ENCODE measurements around the gene PPAN.

PPAN gene

GRCh38 chr19:10113592-10113963 is 7.4 kb downstream of the PPAN start:
- H3K4me3 ChIP-seq (ENCODE audit: low read length) = no peak overlapping the region
- no peak for DNase-seq (ENCODE audit: low read depth)
- no peak for TF ChIP-seq CTCF (conservative IDR thresholded peaks at IDR 0.05; ENCODE audit: low read depth, low read length)

- TF ChIP-seq CTCF (conservative IDR thresholded peaks at IDR 0.05; ENCODE audit: low read depth, low read length) = no peak
- no peak for DNase-seq (ENCODE audit: low read depth)
- H3K4me3 ChIP-seq (ENCODE audit: low read length) = no peak overlapping the region
Measured at GRCh38 chr19:10113964-10114650, 7.9 kb downstream of the PPAN start.

- H3K4me3 ChIP-seq (ENCODE audit: low read length) = no peak overlapping the region
Measured at GRCh38 chr19:10114651-10115391, 8.7 kb downstream of the PPAN start.

GRCh38 chr19:10115392-10116084 is 9.4 kb downstream of the PPAN start:
- no peak overlapping the region for H3K4me3 ChIP-seq (ENCODE audit: low read length)
- DNase-seq (ENCODE audit: low read depth) = no peak
- no peak for TF ChIP-seq CTCF (conservative IDR thresholded peaks at IDR 0.05; ENCODE audit: low read depth, low read length)

More at GRCh38 chr19:10114651-10115391, 8.7 kb downstream of the PPAN start:
- no peak for DNase-seq (ENCODE audit: low read depth)
- no peak for TF ChIP-seq CTCF (conservative IDR thresholded peaks at IDR 0.05; ENCODE audit: low read depth, low read length)

DNA sequence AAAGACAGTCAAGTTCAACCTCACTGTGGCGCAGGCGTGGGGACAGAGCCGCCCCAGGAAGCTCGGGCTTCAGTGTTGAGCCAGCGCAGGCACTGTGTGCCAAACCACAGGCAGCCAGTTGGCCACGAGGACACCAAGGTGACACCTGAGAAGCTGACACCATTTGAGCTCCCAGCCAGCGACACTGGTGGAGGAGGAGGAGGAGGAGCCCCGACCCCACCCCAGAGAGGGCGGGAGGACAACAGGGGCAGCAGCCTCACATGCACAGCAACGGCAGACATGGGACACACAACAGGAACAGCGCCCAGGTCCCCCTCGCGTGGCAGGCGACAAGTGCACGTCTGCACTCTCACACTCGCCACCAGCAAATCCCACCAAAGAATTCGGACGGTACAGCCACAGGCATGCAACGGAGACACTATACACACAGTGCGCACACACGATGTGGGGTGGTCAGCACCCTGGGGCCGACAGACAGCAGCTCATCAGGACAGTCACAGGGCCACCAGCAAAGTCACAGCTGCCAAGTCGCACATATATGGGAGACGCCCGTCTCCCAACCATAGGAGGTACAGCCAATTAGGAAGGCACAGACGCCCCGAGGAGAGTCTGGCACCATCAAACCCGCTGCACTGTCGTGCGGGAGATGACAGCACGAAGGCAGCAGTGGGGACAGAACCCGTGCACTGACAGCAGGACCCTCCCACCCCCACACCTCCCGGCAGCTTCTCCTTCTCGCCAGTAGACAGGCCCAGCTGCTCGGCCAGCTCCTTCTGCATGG is 10.1 kb downstream of the PPAN start:
- H3K4me3 ChIP-seq (ENCODE audit: low read length) = no peak overlapping the region
- DNase-seq (ENCODE audit: low read depth) = no peak
- TF ChIP-seq CTCF (conservative IDR thresholded peaks at IDR 0.05; ENCODE audit: low read depth, low read length) = no peak

DNA sequence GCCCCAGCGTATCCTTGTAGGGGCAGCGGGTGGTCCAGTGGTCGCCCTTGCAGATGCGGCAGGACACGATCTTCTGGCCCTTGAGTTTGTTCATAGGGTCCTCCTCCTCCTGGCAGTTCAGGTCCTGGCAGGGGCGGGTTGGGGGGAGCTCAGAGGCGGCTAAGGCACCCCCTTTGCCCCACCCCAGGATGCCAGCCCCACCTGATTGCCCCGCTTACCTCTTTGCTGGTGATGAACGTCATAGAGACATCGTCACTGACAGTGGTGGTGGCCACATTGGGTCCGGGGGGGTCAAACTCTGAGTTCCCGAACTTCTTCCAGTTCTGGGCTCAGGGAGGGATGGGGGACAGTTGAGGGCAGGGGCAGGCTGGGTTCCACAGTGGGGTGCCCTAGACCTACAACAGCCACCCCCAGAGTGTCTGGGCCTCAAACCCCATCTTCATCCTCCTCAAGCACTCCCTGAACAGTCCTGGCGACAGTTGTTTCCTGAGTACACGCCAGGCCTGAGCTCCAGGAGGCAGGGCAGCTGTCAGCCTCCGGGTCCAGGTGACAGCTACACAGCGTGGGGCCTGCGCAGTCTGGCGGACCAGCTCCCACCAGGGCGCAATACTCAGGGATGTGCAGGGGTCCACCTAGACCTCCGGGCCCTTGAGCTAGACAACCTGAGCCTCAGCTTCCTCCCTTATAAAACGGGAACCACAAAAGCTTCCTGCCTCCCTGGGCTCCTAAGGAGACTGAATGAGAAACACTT is 10.9 kb downstream of the PPAN start:
- no peak for TF ChIP-seq CTCF (conservative IDR thresholded peaks at IDR 0.05; ENCODE audit: low read depth, low read length)
- no peak overlapping the region for H3K4me3 ChIP-seq (ENCODE audit: low read length)

More for the DNA sequence above, 10.9 kb downstream of the PPAN start:
- no peak for DNase-seq (ENCODE audit: low read depth)

Measured in retinal pigment epithelial cell (primary cell).